Panc1 (cell line): Measurements from ENCODE around the gene MRPL43. TPM values are rescaled to one million over a fixed set of nuclear protein-coding genes. Genes with fewer than 3 reads are reported as not detected.

Experiments used
- ATAC-seq: fragments of 200-7000 bp; cut with Tn5 transposase; 2 replicates; pipeline ENCODE4 v1.9.1; 2020; ENCODE audit warnings: mild to moderate bottlenecking, moderate library complexity
- BruUV-seq: library from RNA; stranded (reverse); fragments of 400-500 nt; replicated peaks from 2 replicates; lab custom pipeline; 2021; lab: Mats Ljungman, UMichigan
- CTCF ChIA-PET: fragments of 300-600 bp; sonication (Branson Sonifier 250); formaldehyde crosslinking; loops from one replicate; lab custom pipeline; 2022; ENCODE audit warnings: antibody characterized with exemption; lab: Charles Lee
- POLR2A ChIA-PET: fragments of 300-600 bp; sonication (Branson Sonifier 250); formaldehyde crosslinking; loops from one replicate; lab custom pipeline; 2022; ENCODE audit warnings: antibody characterized with exemption; lab: Charles Lee
- DNase-seq: peaks from one replicate; pipeline ENCODE4 v3.0.0-alpha.2; 2010; ENCODE audit warnings: low read depth, low spot score
- H3K27ac ChIP-seq: 2 replicates; pipeline ENCODE4 v1.5.1; 2011; ENCODE audit warnings: mild to moderate bottlenecking, low read length, inconsistent platforms
- H3K27me3 ChIP-seq: fragments of 200-500 bp; sonication (Bioruptor generic); 2 replicates; pipeline ENCODE4 v1.6.0; 2014; ENCODE audit warnings: low read length, inconsistent platforms; ENCODE audit not compliant: control insufficient read depth, insufficient read depth
- H3K36me3 ChIP-seq: fragments of 200-500 bp; sonication (Bioruptor generic); 2 replicates; pipeline ENCODE4 v1.5.1; 2014; ENCODE audit warnings: inconsistent platforms, mild to moderate bottlenecking, low read length, moderate library complexity; ENCODE audit not compliant: control insufficient read depth, insufficient read depth
- H3K4me1 ChIP-seq: 2 replicates; pipeline ENCODE4 v1.5.1; 2011; ENCODE audit warnings: inconsistent platforms, mild to moderate bottlenecking, low read length, moderate library complexity; ENCODE audit not compliant: control insufficient read depth, insufficient read depth
- H3K4me3 ChIP-seq, 2 experiments: 2 replicates each; pipeline ENCODE4 v1.5.1; 2011 to 2012; ENCODE audit warnings: low read depth in 2 of 2, low read length in 2 of 2, mild to moderate bottlenecking in 2 of 2, inconsistent platforms in 1 of 2, moderate library complexity in 1 of 2
- H3K9me3 ChIP-seq: fragments of 200-500 bp; sonication (Bioruptor generic); 2 replicates; pipeline ENCODE4 v1.5.1; 2014; ENCODE audit warnings: low read depth, mild to moderate bottlenecking, inconsistent platforms, low read length, moderate library complexity; ENCODE audit not compliant: control insufficient read depth, insufficient read depth
- POLR2AphosphoS5 ChIP-seq: IDR thresholded peaks from 2 replicates; pipeline ENCODE4 v1.6.1; 2012; ENCODE audit warnings: mild to moderate bottlenecking, low read depth, low read length, moderate library complexity
- SIN3A ChIP-seq: IDR thresholded peaks from 2 replicates; pipeline ENCODE4 v1.6.1; 2012; ENCODE audit warnings: low read depth, mild to moderate bottlenecking, low read length, moderate library complexity, borderline replicate concordance; ENCODE audit not compliant: insufficient read depth
- TCF7L2 ChIP-seq: IDR thresholded peaks from 2 replicates; pipeline ENCODE4 v1.6.1; 2011; ENCODE audit warnings: mild to moderate bottlenecking, low read depth, low read length, inconsistent platforms
- in situ Hi-C: cut with HindIII; loops from 2 replicates; pipeline ENCODE4 v1.10.0; 2016; ENCODE audit warnings: low sequenced_read_pairs, low pct_unique_long_range_greater_than_20kb
- intact Hi-C: fragments of 100-400 bp; cut with micrococcal nuclease; formaldehyde crosslinking; loops from one replicate; pipeline ENCODE4 v1.10.0; 2022; ENCODE audit not compliant: unreplicated experiment
- total RNA-seq: library from RNA; stranded (reverse); gene quantifications from one replicate; pipeline ENCODE4 v1.2.1, GENCODE V29; 2021; ENCODE audit not compliant: unreplicated experiment
- TF ChIP-seq, protein P1 (sequence below): fragments of 450-650 bp; IDR thresholded peaks from 2 replicates; pipeline ENCODE4 v1.5.1; 2017; ENCODE audit warnings: mild to moderate bottlenecking
- TF ChIP-seq, protein P2 (sequence below), 2 experiments: IDR thresholded peaks; 2 replicates each; pipeline ENCODE4 v1.6.1; 2011 to 2012; ENCODE audit warnings: low read depth in 2 of 2, control low read depth in 1 of 2, low read length in 1 of 2, mild to moderate bottlenecking in 1 of 2, moderate library complexity in 1 of 2; ENCODE audit not compliant: insufficient read depth in 1 of 2

The MRPL43 gene
- total RNA-seq, 1 experiment from 2014 or later = 108 TPM

DNA sequence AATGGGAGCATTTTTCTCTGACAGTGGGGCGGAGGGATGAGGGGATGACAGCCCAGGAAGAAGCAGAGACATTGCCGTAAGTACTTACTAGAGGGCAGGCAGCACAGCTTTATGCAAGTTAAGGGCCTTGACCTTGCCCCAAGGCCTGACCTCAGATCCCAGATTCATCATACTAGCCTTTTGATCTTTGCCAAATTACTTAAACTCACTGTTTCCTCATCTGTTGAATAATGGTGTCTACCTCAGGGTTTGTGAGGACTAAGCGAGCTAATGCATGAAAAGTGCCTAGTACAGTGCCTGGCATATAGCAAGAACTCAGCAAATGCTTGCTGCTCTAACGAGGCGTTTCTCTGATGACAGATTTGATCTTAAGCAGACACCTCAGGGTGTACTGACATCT is 21.5 kb downstream of the MRPL43 start:
- intact Hi-C loops = no loop called here
- H3K27me3 ChIP-seq = no peaks in the 10 kb centered on the region
- POLR2A ChIA-PET = no interaction called here

GRCh38 chr10:100963826-100964225 is 23.5 kb downstream of the MRPL43 start:
- BruUV-seq = no TSS peak
- H3K9me3 ChIP-seq = no peaks in the 10 kb centered on the region
- in situ Hi-C loops = no loop called here
- CTCF ChIA-PET = no interaction called here
- H3K27ac ChIP-seq = no peak overlapping the region
- H3K4me3 ChIP-seq = no peak overlapping the region
- H3K27me3 ChIP-seq = no peaks in the 10 kb centered on the region
- DNase-seq (no peak), ATAC-seq (no peak)
- POLR2A ChIA-PET = no interaction called here
- intact Hi-C loops = no loop called here
- peaks cover 3% of the 10 kb centered on the region; the same call in 1 of the 2 replicates for H3K4me1 ChIP-seq
- peaks cover 39% of the 10 kb centered on the region for H3K36me3 ChIP-seq
- TF ChIP-seq, protein P1, sequence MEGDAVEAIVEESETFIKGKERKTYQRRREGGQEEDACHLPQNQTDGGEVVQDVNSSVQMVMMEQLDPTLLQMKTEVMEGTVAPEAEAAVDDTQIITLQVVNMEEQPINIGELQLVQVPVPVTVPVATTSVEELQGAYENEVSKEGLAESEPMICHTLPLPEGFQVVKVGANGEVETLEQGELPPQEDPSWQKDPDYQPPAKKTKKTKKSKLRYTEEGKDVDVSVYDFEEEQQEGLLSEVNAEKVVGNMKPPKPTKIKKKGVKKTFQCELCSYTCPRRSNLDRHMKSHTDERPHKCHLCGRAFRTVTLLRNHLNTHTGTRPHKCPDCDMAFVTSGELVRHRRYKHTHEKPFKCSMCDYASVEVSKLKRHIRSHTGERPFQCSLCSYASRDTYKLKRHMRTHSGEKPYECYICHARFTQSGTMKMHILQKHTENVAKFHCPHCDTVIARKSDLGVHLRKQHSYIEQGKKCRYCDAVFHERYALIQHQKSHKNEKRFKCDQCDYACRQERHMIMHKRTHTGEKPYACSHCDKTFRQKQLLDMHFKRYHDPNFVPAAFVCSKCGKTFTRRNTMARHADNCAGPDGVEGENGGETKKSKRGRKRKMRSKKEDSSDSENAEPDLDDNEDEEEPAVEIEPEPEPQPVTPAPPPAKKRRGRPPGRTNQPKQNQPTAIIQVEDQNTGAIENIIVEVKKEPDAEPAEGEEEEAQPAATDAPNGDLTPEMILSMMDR = no peak

More for the DNA sequence above, 21.5 kb downstream of the MRPL43 start:
- no peak for DNase-seq
- in situ Hi-C loops = no loop called here
- no peak for ATAC-seq
- Histone ChIP-seq H3K4me1 (peaks cover 10% of the 10 kb centered on the region), H3K9me3 (no peaks in the 10 kb centered on the region), H3K27ac (no peak overlapping the region), H3K36me3 (peaks cover 20% of the 10 kb centered on the region), H3K4me3 (no peak overlapping the region)
- TF ChIP-seq TCF7L2 (no peak), POLR2AphosphoS5 (0 out of 2 replicates have a peak, but pooled peaks have one; percentile 48), SIN3A (no peak)
- TF ChIP-seq, protein P2, sequence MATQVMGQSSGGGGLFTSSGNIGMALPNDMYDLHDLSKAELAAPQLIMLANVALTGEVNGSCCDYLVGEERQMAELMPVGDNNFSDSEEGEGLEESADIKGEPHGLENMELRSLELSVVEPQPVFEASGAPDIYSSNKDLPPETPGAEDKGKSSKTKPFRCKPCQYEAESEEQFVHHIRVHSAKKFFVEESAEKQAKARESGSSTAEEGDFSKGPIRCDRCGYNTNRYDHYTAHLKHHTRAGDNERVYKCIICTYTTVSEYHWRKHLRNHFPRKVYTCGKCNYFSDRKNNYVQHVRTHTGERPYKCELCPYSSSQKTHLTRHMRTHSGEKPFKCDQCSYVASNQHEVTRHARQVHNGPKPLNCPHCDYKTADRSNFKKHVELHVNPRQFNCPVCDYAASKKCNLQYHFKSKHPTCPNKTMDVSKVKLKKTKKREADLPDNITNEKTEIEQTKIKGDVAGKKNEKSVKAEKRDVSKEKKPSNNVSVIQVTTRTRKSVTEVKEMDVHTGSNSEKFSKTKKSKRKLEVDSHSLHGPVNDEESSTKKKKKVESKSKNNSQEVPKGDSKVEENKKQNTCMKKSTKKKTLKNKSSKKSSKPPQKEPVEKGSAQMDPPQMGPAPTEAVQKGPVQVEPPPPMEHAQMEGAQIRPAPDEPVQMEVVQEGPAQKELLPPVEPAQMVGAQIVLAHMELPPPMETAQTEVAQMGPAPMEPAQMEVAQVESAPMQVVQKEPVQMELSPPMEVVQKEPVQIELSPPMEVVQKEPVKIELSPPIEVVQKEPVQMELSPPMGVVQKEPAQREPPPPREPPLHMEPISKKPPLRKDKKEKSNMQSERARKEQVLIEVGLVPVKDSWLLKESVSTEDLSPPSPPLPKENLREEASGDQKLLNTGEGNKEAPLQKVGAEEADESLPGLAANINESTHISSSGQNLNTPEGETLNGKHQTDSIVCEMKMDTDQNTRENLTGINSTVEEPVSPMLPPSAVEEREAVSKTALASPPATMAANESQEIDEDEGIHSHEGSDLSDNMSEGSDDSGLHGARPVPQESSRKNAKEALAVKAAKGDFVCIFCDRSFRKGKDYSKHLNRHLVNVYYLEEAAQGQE (IDR thresholded peaks at IDR 0.05; ENCODE audit: insufficient read depth in 1 of 2, low read depth in 2 of 2, low read length in 1 of 2) = no peak
- TF ChIP-seq, protein P1 = no peak
- CTCF ChIA-PET = interaction anchor here (0.6 kb wide), 1 partner anchor 48 kb away, joined by 7 read pairs; no protein-coding TSS in a partner anchor
- BruUV-seq = no TSS peak
